HEK293T (cell line): ENCODE measurements around the gene MYL5.
A peak's percentile ranks its signal among the peaks of the same experiment; 100 is the strongest.

ENCODE experiments used
- CTCF ChIA-PET: fragments of 350-600 bp; formaldehyde crosslinking; extraction: SDS; loops from one replicate; lab custom pipeline; 2021; ENCODE audit warnings: antibody characterized with exemption, inconsistent platforms; lab: Yijun Ruan, JAX
- POLR2A ChIA-PET: fragments of 350-600 bp; formaldehyde crosslinking; extraction: SDS; loops from one replicate; lab custom pipeline; 2020; ENCODE audit warnings: antibody characterized with exemption, inconsistent platforms; lab: Yijun Ruan, JAX
- DNase-seq: peaks from one replicate; pipeline ENCODE4 v3.0.0; 2012; ENCODE audit warnings: mixed read lengths; ENCODE audit errors: extremely low spot score
- ARNT ChIP-seq: fragments of 450-650 bp; IDR thresholded peaks from 2 replicates; pipeline ENCODE4 v1.6.1; 2017; ENCODE audit warnings: mild to moderate bottlenecking
- BHLHE40 ChIP-seq: fragments of 450-650 bp; IDR thresholded peaks from 2 replicates; pipeline ENCODE4 v1.6.1; 2016; ENCODE audit warnings: mild to moderate bottlenecking, moderate library complexity, borderline replicate concordance
- CTBP1 ChIP-seq: fragments of 450-650 bp; IDR thresholded peaks from 2 replicates; pipeline ENCODE4 v1.6.1; 2016; ENCODE audit warnings: borderline replicate concordance
- ELF4 ChIP-seq: fragments of 450-650 bp; IDR thresholded peaks from 2 replicates; pipeline ENCODE4 v1.6.1; 2017; ENCODE audit warnings: antibody characterized with exemption
- FOXA1 ChIP-seq: fragments of 450-650 bp; IDR thresholded peaks from 2 replicates; pipeline ENCODE4 v1.6.1; 2016; ENCODE audit warnings: mild to moderate bottlenecking
- FOXK2 ChIP-seq: fragments of 450-650 bp; IDR thresholded peaks from 2 replicates; pipeline ENCODE4 v1.6.1; 2016; ENCODE audit warnings: mild to moderate bottlenecking
- FOXM1 ChIP-seq: fragments of 450-650 bp; IDR thresholded peaks from 2 replicates; pipeline ENCODE4 v1.6.1; 2017; ENCODE audit warnings: mild to moderate bottlenecking, borderline replicate concordance
- HDGF ChIP-seq: fragments of 450-650 bp; IDR thresholded peaks from 2 replicates; pipeline ENCODE4 v1.6.1; 2017; ENCODE audit warnings: antibody characterized with exemption, borderline replicate concordance
- L3MBTL2 ChIP-seq: fragments of 450-650 bp; conservative IDR thresholded peaks from 2 replicates; pipeline ENCODE4 v1.6.1; 2016; ENCODE audit warnings: mild to moderate bottlenecking
- LEF1 ChIP-seq: fragments of 450-650 bp; IDR thresholded peaks from 2 replicates; pipeline ENCODE4 v1.6.1; 2017; ENCODE audit warnings: mild to moderate bottlenecking, borderline replicate concordance
- NFRKB ChIP-seq: fragments of 450-650 bp; IDR thresholded peaks from 2 replicates; pipeline ENCODE4 v1.6.1; 2016; ENCODE audit warnings: mild to moderate bottlenecking, moderate library complexity
- PKNOX1 ChIP-seq: fragments of 450-650 bp; IDR thresholded peaks from 2 replicates; pipeline ENCODE4 v1.6.1; 2016
- SP1 ChIP-seq: fragments of 450-650 bp; IDR thresholded peaks from 2 replicates; pipeline ENCODE4 v1.6.1; 2017
- SUZ12 ChIP-seq: fragments of 450-650 bp; IDR thresholded peaks from 2 replicates; pipeline ENCODE4 v1.6.1; 2016; ENCODE audit warnings: mild to moderate bottlenecking
- TARDBP ChIP-seq: fragments of 450-650 bp; IDR thresholded peaks from 2 replicates; pipeline ENCODE4 v1.6.1; 2016
- ZNF384 ChIP-seq: fragments of 450-650 bp; IDR thresholded peaks from 2 replicates; pipeline ENCODE4 v1.6.1; 2016

Gene MYL5

GRCh38 chr4:679104-679481, 4.8 kb downstream of the MYL5 start:
- POLR2A ChIA-PET = no interaction called here

GRCh38 chr4:679629-680028, 5.3 kb downstream of the MYL5 start:
- ChIA-PET POLR2A (no interaction called here), CTCF (no interaction called here)
- no peak for DNase-seq
- no peak for TF ChIP-seq BHLHE40
- TF ChIP-seq SP1 = no peak
- TF ChIP-seq ZNF384 = no peak
- TF ChIP-seq FOXA1 = no peak
- TF ChIP-seq ARNT = no peak
- no peak for TF ChIP-seq FOXM1
- no peak for TF ChIP-seq PKNOX1
- no peak for TF ChIP-seq CTBP1
- no peak for TF ChIP-seq SUZ12

More at GRCh38 chr4:679104-679481, 4.8 kb downstream of the MYL5 start:
- no peak for DNase-seq
- CTCF ChIA-PET = no interaction called here
- TF ChIP-seq L3MBTL2 = no peak
- TF ChIP-seq FOXM1 = no peak
- TF ChIP-seq SP1 = no peak
- no peak for TF ChIP-seq HDGF
- TF ChIP-seq ARNT = no peak
- no peak for TF ChIP-seq PKNOX1

GRCh38 chr4:680091-680490, 5.7 kb downstream of the MYL5 start:
- CTCF ChIA-PET = no interaction called here

GRCh38 chr4:680551-680927, 6.2 kb downstream of the MYL5 start:
- ChIA-PET POLR2A (no interaction called here), CTCF (no interaction called here)
- DNase-seq = no peak
- TF ChIP-seq TARDBP (no peak), PKNOX1 (no peak), SP1 (no peak), BHLHE40 (no peak), L3MBTL2 (no peak), HDGF (no peak), FOXK2 (no peak), ARNT (no peak), LEF1 (no peak)

More at GRCh38 chr4:680091-680490, 5.7 kb downstream of the MYL5 start:
- POLR2A ChIA-PET = no interaction called here
- no peak for DNase-seq
- TF ChIP-seq FOXK2 = no peak

- no peak for TF ChIP-seq BHLHE40
- TF ChIP-seq ARNT = no peak
- no peak for TF ChIP-seq SP1
- TF ChIP-seq TARDBP = no peak
- no peak; the same call in 1 of the 2 replicates for TF ChIP-seq L3MBTL2
- TF ChIP-seq PKNOX1 = no peak
- no peak for TF ChIP-seq CTBP1
- no peak for TF ChIP-seq ELF4
- TF ChIP-seq LEF1 = no peak
- no peak for TF ChIP-seq ZNF384
- ChIA-PET POLR2A (no interaction called here), CTCF (no interaction called here)
- peak; percentile 68 for DNase-seq
Observed at GRCh38 chr4:680928-681645, 6.7 kb downstream of the MYL5 start.

GRCh38 chr4:681736-682451, 7.6 kb downstream of the MYL5 start:
- ChIA-PET POLR2A (no interaction called here), CTCF (no interaction called here)
- TF ChIP-seq CTBP1 = no peak
- no peak for TF ChIP-seq SP1
- TF ChIP-seq NFRKB = no peak
- no peak for TF ChIP-seq ARNT
- TF ChIP-seq TARDBP = no peak
- no peak for TF ChIP-seq HDGF
- no peak for TF ChIP-seq L3MBTL2
- no peak for TF ChIP-seq PKNOX1
- no peak for TF ChIP-seq ZNF384
- TF ChIP-seq SUZ12 = no peak
- no peak for TF ChIP-seq FOXK2
- TF ChIP-seq ELF4 = no peak
- no peak for TF ChIP-seq FOXM1
- no peak for TF ChIP-seq BHLHE40
- TF ChIP-seq FOXA1 = no peak
- peak; percentile 81 for DNase-seq
